Aorta (tissue), 5 donors: ENCODE results near the gene SIT1. TPM values are rescaled to one million over a fixed set of nuclear protein-coding genes. Genes with fewer than 3 reads are reported as not detected.
"Not testable (repeated sequence)": the region's sequence is repeated elsewhere in the genome, so short reads cannot be mapped to it uniquely, and the experiment has no call there.

ENCODE experiments used
- ATAC-seq: fragments of 200-7000 bp; cut with Tn5 transposase; one replicate; pipeline ENCODE4 v1.9.1; 2022; ENCODE audit warnings: moderate library complexity; ENCODE audit not compliant: low FRiP score
- DNase-seq, 2 donors: peaks; one replicate each; pipeline ENCODE4 v3.0.0-alpha.2; 2020
- H3K27ac ChIP-seq, 2 donors: one replicate each; pipeline ENCODE4 v1.5.1; 2013; ENCODE audit warnings: low read length in 2 of 2, mild to moderate bottlenecking in 2 of 2, moderate library complexity in 2 of 2, control low read depth in 1 of 2, inconsistent platforms in 1 of 2, low read depth in 1 of 2
- H3K27me3 ChIP-seq, 2 donors: one replicate each; pipeline ENCODE4 v1.6.1; 2013; ENCODE audit warnings: control low read depth in 1 of 2, low read length in 1 of 2, mild to moderate bottlenecking in 1 of 2, moderate library complexity in 1 of 2; ENCODE audit not compliant: insufficient read depth in 2 of 2, control insufficient read depth in 1 of 2
- H3K36me3 ChIP-seq, 2 donors: one replicate each; pipeline ENCODE4 v1.6.1; 2013; ENCODE audit warnings: control low read depth in 1 of 2, low read length in 1 of 2, mild to moderate bottlenecking in 1 of 2; ENCODE audit not compliant: insufficient read depth in 2 of 2, control insufficient read depth in 1 of 2
- H3K4me1 ChIP-seq, 2 donors: one replicate each; pipeline ENCODE4 v1.6.1; 2013; ENCODE audit warnings: low read length in 2 of 2, control low read depth in 1 of 2, mild to moderate bottlenecking in 1 of 2, moderate library complexity in 1 of 2; ENCODE audit not compliant: insufficient read depth in 2 of 2, control insufficient read depth in 1 of 2
- H3K4me3 ChIP-seq, 2 donors: one replicate each; pipeline ENCODE4 v1.5.1; 2013; ENCODE audit warnings: low read length in 2 of 2, control low read depth in 1 of 2, mild to moderate bottlenecking in 1 of 2
- H3K9me3 ChIP-seq: one replicate; pipeline ENCODE4 v1.6.1; 2013; ENCODE audit warnings: mild to moderate bottlenecking, low read length; ENCODE audit not compliant: control insufficient read depth
- WGBS, 2 donors: extraction: QIAGEN DNeasy Blood & Tissue Kit; methylation state at CpG; one replicate each; pipeline ENCODE4 v1.1.7; 2013; 5-methylcytosine and 5-hydroxymethylcytosine counted together
- intact Hi-C, 2 donors: fragments of 100-400 bp; cut with DNase I; formaldehyde crosslinking; loops; one replicate each; pipeline versions ENCODE4 v1.14.2 to v1.15.0; 2022
- polyA plus RNA-seq, 2 donors: library from polyadenylated mRNA; stranded (reverse); fragments of 200-250 nt; gene quantifications; one replicate each; pipeline ENCODE4 v1.2.3, GENCODE V29; 2013
- total RNA-seq, 2 donors: library from RNA; stranded (reverse); fragmentation: NEBNext Ultra II Directional; extraction: Animal tissue kit (Norgen Biotek cat#: 25700); gene quantifications; one replicate each; pipeline ENCODE4 v1.2.1, GENCODE V29; 2021
- donor health status: healthy with polysubstance abuse.
- donor health status: Bipolar disorder and iron deficiency.
- donor health status: DM: no; HTN: no; CAD: no.
- donor health status: DM: no; HTN: no; CAD: no.
- donor health status: DM: yes; HTN: yes; CAD: no.

Gene SIT1
- total and polyA plus RNA-seq, 4 donors = 0.65 to 1.3 (median 1.1) TPM

DNA sequence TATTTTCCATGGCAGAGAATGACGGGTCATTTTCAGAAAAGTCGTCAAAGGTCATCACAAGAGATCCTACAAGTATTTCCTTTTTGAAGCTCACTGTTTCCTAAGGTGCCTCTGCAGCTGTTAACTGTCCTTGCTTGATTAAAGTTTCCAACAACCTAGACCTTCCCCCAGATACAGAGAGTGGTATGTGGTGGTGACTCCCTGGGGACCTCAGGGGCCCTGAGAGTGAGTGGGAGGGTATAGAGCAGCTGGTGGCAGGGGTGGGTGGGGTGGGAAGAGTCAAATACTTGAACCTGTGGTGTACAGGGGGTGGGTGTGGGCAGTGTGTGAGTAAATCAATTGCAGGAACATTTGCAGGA is 31.0 kb downstream of the SIT1 start:
- 71 to 74% methylated on average over 2 of the region's 2 CpGs for WGBS, 2 donors

DNA sequence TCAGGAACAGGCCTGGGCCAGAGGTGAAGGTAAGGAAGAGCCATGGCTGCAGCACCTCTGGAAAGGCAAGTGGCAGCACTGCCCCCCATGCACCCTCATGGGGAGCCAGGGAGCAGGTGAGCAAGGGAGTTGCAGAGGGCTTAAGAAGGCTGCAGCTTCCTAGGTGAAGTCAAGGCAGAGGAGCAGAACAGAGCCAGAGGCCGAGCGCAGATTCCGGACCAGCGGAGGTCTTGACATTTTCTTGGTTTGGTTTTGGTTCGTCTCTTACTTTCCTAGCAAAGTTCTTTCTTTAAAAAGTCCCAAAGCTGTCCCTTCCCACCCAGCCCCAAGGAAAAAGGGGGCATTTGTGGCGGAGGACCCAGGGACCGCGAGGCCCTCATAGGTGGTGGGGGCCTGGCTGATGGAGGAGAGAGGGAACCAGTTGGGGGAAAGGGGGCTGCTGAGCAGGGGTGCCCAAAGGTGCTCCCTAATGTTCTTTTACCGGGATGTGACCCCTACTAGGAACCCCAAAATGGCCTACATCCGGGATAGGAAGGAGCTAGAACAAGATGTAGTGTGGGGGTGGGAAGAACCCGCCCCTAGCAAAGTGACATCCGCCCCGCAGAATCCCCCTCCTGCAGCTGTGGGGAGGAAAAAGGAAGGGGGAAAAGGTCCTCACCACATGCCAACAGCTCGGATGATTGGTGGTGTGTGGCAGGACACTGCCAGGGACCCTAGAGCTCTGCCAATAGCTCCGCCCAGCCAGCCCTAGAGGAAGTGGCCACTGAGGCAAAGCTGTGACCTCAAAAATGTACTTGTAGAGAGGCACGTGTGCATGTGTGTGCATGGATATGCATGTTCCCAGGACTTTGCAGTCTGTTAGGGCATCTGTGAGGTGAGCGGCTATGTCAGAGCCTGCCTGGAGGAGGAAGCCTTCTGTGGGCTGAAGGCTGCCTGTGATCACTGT is 31.6 kb downstream of the SIT1 start:
- Histone ChIP-seq H3K27me3 (no peaks in the 10 kb centered on the region), H3K27ac (no peak overlapping the region), H3K4me1 (no peaks in the 10 kb centered on the region), H3K9me3 (no peaks in the 10 kb centered on the region), H3K4me3 (no peak overlapping the region), H3K36me3 (no peaks in the 10 kb centered on the region)
- WGBS, 2 donors = 93% methylated on average over 17 of the region's 17 CpGs
- no peak for ATAC-seq
- intact Hi-C loops = no loop called here
- DNase-seq = peak in 1 of 2 donors; percentile 80

More for the DNA sequence above, 31.0 kb downstream of the SIT1 start:
- no peak overlapping the region for H3K27ac ChIP-seq
- intact Hi-C loops = no loop called here
- no peaks in the 10 kb centered on the region for H3K4me1 ChIP-seq
- no peak overlapping the region for H3K4me3 ChIP-seq
- ATAC-seq = no peak
- H3K9me3 ChIP-seq = no peaks in the 10 kb centered on the region
- H3K27me3 ChIP-seq = no peaks in the 10 kb centered on the region
- no peaks in the 10 kb centered on the region for H3K36me3 ChIP-seq
- DNase-seq = no peak

DNA sequence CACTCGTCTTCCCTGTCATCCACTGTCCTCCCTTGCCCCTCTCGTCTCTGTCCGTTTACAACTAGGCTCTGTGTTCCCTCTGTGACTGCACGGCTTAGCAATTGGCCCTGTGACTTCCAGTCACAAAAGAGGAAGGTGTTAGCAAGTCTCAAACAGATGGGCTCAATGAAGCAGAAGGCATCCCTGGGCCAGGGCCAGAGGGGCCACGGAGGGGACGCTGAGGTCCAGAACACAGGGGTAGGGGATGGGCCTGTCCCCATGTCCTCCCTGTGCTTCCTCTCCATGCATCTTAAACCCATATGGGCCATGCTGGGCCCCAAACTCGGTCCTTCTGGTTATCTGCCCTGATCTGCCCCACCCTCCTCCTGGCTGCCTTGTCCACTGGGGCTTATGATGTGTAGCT is 32.4 kb downstream of the SIT1 start, which contains the start of gene CD72:
TSS of gene CD72 (minus strand) at position 89 of the 403 bp plus-strand sequence. CDS start 110 bp downstream, outside the sequence.
- intact Hi-C loops = no loop called here
- Histone ChIP-seq H3K9me3 (no peaks in the 10 kb centered on the region), H3K27me3 (no peaks in the 10 kb centered on the region), H3K27ac (no peak within 1 kb of the TSS), H3K4me1 (no peaks in the 10 kb centered on the region), H3K4me3 (peak within 1 kb of the TSS in 1 of 2 donors; percentile 8), H3K36me3 (no peaks in the 10 kb centered on the region)
- WGBS, 2 donors = 80 to 87% methylated on average over 7 of the region's 7 CpGs
- DNase-seq (peak in 1 of 2 donors; percentile 62), ATAC-seq (peak; percentile 6)

DNA sequence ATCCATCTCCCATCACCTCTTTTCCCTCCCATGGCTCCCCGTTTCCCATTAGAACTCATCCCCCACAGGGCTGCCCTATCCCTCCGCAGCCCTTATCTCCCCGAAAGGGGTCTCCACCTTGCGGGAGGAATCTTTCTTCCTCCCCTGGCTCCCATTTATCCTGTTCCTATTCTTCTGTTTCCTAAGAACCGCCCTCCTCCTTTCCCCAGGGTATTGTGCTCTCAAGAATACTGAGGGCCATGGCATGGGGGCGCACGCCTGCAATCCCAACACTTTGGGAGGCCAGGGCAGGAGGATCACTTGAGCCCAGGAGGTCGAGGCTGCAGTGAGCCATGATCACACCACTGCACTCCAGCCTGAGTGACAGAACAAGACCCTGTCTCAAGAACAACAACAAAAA is 33.2 kb downstream of the SIT1 start:
- intact Hi-C loops = no loop called here
- Histone ChIP-seq H3K4me3 (no peak overlapping the region), H3K27me3 (no peaks in the 10 kb centered on the region), H3K4me1 (no peaks in the 10 kb centered on the region), H3K9me3 (no peaks in the 10 kb centered on the region), H3K36me3 (no peaks in the 10 kb centered on the region), H3K27ac (no peak overlapping the region)
- no peak for DNase-seq
- 71 to 73% methylated on average over 8 of the region's 8 CpGs for WGBS, 2 donors
- no peak for ATAC-seq

DNA sequence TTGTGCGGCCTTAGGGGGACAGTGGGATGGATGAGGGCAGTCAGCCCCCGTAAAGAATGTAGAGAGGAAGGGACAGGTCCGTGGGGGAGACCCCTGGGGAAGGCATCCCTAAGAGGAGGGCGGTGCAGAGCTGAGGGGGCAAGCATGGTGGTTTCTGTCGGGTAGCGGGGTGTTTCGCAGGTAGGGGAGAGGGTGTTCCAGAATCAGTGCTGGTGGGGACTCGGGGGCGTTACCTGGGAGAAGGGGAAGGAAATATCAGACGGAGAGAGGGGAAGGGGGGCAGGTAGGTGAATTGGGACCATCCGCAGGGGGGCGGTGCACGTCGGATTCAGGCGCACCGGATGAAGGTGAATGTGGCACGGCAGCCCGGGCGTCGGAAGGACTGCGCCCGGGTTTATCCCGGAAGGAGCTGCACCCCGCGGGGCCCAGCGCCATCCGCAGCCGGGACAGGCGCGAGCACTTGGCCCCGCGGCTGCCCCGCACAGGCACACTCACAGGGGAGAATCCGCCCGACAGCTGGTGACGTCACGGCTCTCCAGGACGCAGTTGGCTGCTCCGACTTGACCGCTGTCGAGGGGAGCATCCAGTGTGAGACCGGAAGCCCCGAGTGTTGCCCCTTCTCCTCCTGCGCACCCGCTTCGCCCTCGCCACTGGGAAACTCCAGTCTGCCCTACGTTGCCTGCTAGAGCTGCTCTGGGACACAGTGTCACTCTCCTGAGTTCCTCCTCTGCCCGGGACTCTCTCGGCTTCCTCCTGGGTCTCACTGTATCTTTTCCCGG is 33.9 kb downstream of the SIT1 start:
- ATAC-seq = peak; percentile 78
- 10 to 11% methylated on average over 51 of the region's 51 CpGs for WGBS, 2 donors
- Histone ChIP-seq H3K27me3 (no peaks in the 10 kb centered on the region), H3K4me3 (peak overlapping the region in 1 of 2 donors; percentile 8), H3K36me3 (no peaks in the 10 kb centered on the region), H3K27ac (no peak overlapping the region), H3K4me1 (no peaks in the 10 kb centered on the region), H3K9me3 (no peaks in the 10 kb centered on the region)
- intact Hi-C loops = no loop called here
- peak; percentile 90 to 93 for DNase-seq

DNA sequence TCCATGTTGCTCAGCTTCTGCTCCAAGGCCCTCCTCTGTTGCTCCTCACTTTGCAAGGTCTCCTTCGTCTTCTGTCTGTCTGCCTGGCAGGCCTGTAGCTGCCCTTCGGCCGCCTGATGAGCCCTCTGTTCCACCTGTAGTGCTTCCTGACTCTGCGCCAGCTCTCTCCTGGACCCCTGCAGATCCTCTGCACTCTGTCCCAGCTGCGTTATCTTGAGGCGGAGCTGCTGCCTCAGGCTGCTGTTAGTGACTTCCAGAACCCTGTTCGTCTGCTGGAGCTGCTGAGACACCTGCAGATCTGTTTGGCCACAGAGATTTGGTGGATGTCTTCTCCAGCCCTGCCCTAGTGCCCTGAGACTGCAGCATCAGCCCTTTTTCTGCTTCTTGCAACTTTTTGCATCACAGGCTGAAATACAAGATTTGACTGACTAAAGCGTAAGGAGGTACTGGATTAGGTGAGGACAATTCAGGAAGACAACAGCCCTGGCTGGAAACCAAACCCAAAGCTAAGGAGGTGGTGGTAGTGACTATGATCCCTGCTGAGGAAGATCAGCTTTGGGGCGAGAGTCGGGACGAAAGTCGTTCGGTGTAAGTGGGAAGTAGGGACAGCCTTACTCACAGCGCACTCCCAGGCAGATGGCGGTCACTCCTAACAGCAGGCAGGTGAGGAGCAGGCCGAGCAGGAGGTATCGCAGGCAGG is 34.6 kb downstream of the SIT1 start:
- intact Hi-C loops = no loop called here
- Histone ChIP-seq H3K9me3 (no peaks in the 10 kb centered on the region), H3K4me1 (no peaks in the 10 kb centered on the region), H3K36me3 (no peaks in the 10 kb centered on the region), H3K27me3 (no peaks in the 10 kb centered on the region), H3K27ac (no peak overlapping the region), H3K4me3 (no peak overlapping the region)
- DNase-seq = no peak
- no peak for ATAC-seq
- 86 to 88% methylated on average over 17 of the region's 17 CpGs for WGBS, 2 donors

DNA sequence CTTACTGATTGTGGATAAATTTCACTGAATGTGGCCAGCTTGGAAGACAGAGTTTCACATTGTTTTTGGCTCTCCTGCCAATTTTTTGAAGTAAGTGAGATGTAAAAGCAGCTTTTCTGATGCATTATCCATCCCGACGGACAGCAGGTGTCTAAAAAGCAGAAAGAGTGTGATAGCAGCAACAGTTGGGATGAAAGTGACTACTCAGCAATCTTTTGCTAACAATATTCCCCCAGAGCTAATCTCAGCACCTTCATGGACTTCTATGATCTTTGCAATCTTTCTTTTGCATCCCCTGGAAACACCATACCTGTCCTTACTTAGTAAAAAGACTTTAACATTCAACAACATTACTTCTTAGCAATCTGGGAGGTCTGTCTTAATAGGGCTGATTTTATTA is 37.9 kb downstream of the SIT1 start:
- Histone ChIP-seq H3K36me3 (peaks cover 0 to 3% of the 10 kb centered on the region in 2 donors), H3K4me1 (no peaks in the 10 kb centered on the region), H3K27me3 (no peaks in the 10 kb centered on the region), H3K4me3 (no peak overlapping the region), H3K27ac (no peak overlapping the region), H3K9me3 (no peaks in the 10 kb centered on the region)
- DNase-seq (no peak), ATAC-seq (no peak)
- 88 to 94% methylated on average over 2 of the region's 2 CpGs for WGBS, 2 donors
- intact Hi-C loops = no loop called here

DNA sequence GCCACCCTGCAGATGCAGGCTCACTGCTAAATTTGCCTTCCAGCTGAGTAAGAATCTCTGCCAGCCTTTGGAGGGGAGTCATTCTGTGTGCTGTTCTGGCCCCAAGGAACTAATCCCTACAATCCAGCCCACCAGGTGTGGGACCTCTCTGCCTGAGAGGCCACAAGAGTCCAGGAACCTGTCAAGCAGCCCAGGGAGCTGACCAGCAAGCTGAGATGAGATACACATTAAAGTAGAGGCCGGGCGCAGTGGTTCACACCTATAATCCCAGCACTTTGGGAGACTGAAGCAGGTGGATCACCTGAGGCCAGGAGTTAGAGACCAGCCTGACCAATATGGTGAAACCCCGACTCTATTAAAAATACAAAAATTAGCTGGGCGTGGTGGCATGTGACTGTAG is 38.7 kb downstream of the SIT1 start:
- H3K27me3 ChIP-seq, intact Hi-C loops, ATAC-seq, H3K4me1 ChIP-seq, H3K36me3 ChIP-seq, DNase-seq, H3K27ac ChIP-seq, H3K9me3 ChIP-seq, H3K4me3 ChIP-seq: not testable (repeated sequence)
- 93 to 95% methylated on average over 4 of the region's 4 CpGs for WGBS, 2 donors
